DND-41 (cell line): Measurements from ENCODE around the gene TSPAN3.

Experiments
- ATAC-seq: fragments of 200-7000 bp; cut with Tn5 transposase; 3 replicates; pipeline ENCODE4 v1.9.1; 2021; ENCODE audit warnings: low read depth; ENCODE audit not compliant: insufficient read depth
- DNase-seq: peaks from one replicate; pipeline ENCODE4 v3.0.0-alpha.2; 2020
- H2AFZ ChIP-seq: 2 replicates; pipeline ENCODE4 v1.6.0; 2012; ENCODE audit warnings: low read depth, low read length
- H3K27ac ChIP-seq: 2 replicates; pipeline ENCODE4 v1.5.1; 2012; ENCODE audit warnings: low read length, inconsistent platforms
- H3K27me3 ChIP-seq: fragments of 200-600 bp; sonication (generic); 2 replicates; pipeline ENCODE4 v1.6.0; 2012; ENCODE audit warnings: low read length, mild to moderate bottlenecking, inconsistent platforms; ENCODE audit not compliant: insufficient read depth, poor library complexity
- H3K36me3 ChIP-seq: 2 replicates; pipeline ENCODE4 v1.5.1; 2012; ENCODE audit warnings: low read length, inconsistent platforms; ENCODE audit not compliant: insufficient read depth
- H3K4me1 ChIP-seq: 2 replicates; pipeline ENCODE4 v1.5.1; 2012; ENCODE audit warnings: mild to moderate bottlenecking, low read length; ENCODE audit not compliant: insufficient read depth
- H3K4me2 ChIP-seq: 2 replicates; pipeline ENCODE4 v1.6.0; 2012; ENCODE audit warnings: mild to moderate bottlenecking, moderate library complexity, low read length, inconsistent platforms; ENCODE audit not compliant: insufficient read depth
- H3K4me3 ChIP-seq, 2 experiments: fragments of 200-600 bp in 1 of 2; shearing (Covaris generic) in 1 of 2; 2 replicates each; pipeline ENCODE4 v1.5.1; 2012 to 2016; ENCODE audit warnings: inconsistent platforms in 2 of 2, low read length in 2 of 2, mild to moderate bottlenecking in 2 of 2, low read depth in 1 of 2, moderate library complexity in 1 of 2
- H3K79me2 ChIP-seq: 2 replicates; pipeline ENCODE4 v1.6.0; 2012; ENCODE audit warnings: low read length, inconsistent platforms; ENCODE audit not compliant: insufficient read depth
- H3K9ac ChIP-seq: 2 replicates; pipeline ENCODE4 v1.6.0; 2012; ENCODE audit warnings: low read depth, mild to moderate bottlenecking, inconsistent platforms, low read length, moderate library complexity
- H3K9me3 ChIP-seq: 2 replicates; pipeline ENCODE4 v1.5.1; 2012; ENCODE audit warnings: low read length, moderate library complexity, mild to moderate bottlenecking, inconsistent platforms; ENCODE audit not compliant: insufficient read depth, severe bottlenecking
- H4K20me1 ChIP-seq: 2 replicates; pipeline ENCODE4 v1.6.0; 2012; ENCODE audit warnings: low read length; ENCODE audit not compliant: insufficient read depth
- EZH2 ChIP-seq: IDR thresholded peaks from 3 replicates; pipeline ENCODE4 v1.6.1; 2012; ENCODE audit warnings: borderline replicate concordance, low read depth, mild to moderate bottlenecking, moderate library complexity, low read length, inconsistent platforms; ENCODE audit not compliant: severe bottlenecking
- TF ChIP-seq, protein P1 (sequence below): IDR thresholded peaks from 2 replicates; pipeline ENCODE4 v1.5.1; 2012; ENCODE audit warnings: borderline replicate concordance, low read length, moderate library complexity, mild to moderate bottlenecking; ENCODE audit not compliant: poor library complexity, severe bottlenecking; ENCODE audit errors: extremely low read depth

Gene TSPAN3

DNA sequence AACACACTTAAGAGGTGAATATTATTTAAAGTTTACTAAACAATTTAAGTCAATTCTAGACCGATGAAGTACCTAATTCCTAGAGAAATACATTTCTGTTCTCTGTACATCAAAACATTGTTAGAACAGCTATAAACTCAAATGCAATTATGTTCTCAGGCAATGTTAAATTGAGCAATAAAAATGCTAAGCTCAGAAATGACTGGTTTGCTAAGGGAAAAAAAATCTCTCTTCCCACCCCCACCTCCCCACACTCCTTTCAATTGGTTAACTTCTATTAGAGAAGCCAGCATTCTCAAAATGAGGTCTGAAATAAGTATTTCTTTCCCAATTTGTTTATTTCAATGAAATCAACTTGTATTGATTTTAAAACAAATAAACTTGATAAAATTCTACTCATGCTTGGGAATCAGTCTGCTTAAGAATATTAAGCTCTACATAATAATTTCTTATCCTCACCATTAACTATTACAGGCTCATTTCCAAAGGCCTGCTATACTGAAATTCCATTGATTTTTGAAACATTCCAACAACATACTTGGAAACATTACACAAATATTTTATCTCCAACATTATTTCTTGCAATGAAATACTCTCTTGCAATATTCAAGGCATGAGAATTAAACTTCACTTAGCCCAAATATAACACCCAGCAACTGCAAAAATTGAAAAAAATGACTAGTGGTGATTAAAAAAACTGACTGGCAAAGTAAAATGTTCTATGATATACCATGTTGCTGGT is 22.6 kb downstream of the TSPAN3 start:
- Histone ChIP-seq H3K4me2 (no peak overlapping the region), H3K36me3 (peaks cover 69% of the 10 kb centered on the region), H3K9me3 (no peaks in the 10 kb centered on the region), H4K20me1 (no peaks in the 10 kb centered on the region; the same call in 1 of the 2 replicates), H3K4me3 (no peak overlapping the region), H2AFZ (no peak overlapping the region), H3K4me1 (no peaks in the 10 kb centered on the region), H3K27ac (no peak overlapping the region), H3K27me3 (no peaks in the 10 kb centered on the region), H3K79me2 (no peaks in the 10 kb centered on the region), H3K9ac (no peak overlapping the region)
- no peak for ATAC-seq
- no peak for DNase-seq
- no peak for TF ChIP-seq EZH2
- TF ChIP-seq, protein P1, sequence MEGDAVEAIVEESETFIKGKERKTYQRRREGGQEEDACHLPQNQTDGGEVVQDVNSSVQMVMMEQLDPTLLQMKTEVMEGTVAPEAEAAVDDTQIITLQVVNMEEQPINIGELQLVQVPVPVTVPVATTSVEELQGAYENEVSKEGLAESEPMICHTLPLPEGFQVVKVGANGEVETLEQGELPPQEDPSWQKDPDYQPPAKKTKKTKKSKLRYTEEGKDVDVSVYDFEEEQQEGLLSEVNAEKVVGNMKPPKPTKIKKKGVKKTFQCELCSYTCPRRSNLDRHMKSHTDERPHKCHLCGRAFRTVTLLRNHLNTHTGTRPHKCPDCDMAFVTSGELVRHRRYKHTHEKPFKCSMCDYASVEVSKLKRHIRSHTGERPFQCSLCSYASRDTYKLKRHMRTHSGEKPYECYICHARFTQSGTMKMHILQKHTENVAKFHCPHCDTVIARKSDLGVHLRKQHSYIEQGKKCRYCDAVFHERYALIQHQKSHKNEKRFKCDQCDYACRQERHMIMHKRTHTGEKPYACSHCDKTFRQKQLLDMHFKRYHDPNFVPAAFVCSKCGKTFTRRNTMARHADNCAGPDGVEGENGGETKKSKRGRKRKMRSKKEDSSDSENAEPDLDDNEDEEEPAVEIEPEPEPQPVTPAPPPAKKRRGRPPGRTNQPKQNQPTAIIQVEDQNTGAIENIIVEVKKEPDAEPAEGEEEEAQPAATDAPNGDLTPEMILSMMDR: no peak

DNA sequence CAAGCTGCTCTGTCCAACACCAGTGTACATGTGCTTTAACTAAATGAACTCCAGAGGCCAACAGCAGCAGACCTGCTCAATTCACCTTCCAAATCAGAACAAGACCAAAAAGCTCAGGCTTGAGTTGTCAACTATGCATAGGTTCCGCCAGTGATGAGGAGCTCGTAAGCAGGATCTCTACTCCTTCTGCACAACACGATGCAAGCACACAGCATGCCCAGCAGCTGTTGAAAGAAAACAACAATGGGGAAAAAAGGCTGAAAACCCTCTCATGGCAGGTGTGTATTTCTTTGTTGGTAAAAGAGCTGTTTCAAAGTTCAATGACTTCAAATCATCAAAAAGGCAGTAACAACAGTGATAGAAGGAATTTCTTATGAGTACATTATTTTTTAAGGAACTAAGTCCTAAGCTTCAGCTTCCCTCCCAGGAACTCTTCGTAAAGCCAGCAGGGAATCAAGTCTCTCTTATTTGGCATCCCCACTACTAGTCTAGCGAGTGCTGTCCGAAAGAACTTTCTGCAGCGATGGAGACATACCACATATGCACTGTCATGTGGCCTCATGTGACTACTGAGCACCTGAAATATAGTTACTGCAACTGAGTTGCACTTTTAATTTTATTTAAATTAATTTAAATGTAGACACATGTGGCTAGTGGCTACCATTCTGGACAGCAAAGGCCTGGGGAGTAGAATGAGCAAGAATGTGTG is 24.1 kb downstream of the TSPAN3 start:
- ATAC-seq: no peak
- H3K36me3 ChIP-seq: peaks cover 71% of the 10 kb centered on the region

DNA sequence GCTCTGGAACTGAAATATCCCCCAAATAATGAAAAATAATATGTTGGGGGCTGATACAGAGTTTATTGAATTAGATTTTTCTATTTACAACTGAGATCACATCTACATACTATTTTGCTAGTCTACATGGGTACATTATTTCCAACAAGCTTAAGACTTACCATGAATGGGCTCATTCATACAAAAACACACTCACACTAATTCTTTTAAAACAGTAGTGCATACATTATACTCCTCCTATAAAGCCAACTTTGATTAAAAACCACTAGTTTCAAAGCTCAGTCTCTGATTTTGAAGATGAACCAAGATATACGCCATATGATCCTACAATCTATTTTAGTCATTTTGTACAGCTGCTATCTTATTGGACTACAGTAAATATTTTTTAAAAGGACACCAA is 24.9 kb downstream of the TSPAN3 start:
- Histone ChIP-seq H4K20me1 (no peaks in the 10 kb centered on the region; the same call in 1 of the 2 replicates), H2AFZ (no peak overlapping the region), H3K36me3 (peaks cover 66% of the 10 kb centered on the region), H3K4me2 (no peak overlapping the region), H3K79me2 (no peaks in the 10 kb centered on the region), H3K4me3 (no peak overlapping the region), H3K27me3 (no peaks in the 10 kb centered on the region), H3K27ac (no peak overlapping the region), H3K9ac (no peak overlapping the region), H3K4me1 (no peaks in the 10 kb centered on the region), H3K9me3 (no peaks in the 10 kb centered on the region)
- DNase-seq (no peak), ATAC-seq (no peak)
- TF ChIP-seq EZH2: no peak
- TF ChIP-seq, protein P1: no peak

More for the DNA sequence above, 24.1 kb downstream of the TSPAN3 start:
- no peak for DNase-seq
- no peak for TF ChIP-seq EZH2
- TF ChIP-seq, protein P1: no peak
- no peak overlapping the region for H3K4me2 ChIP-seq
- no peaks in the 10 kb centered on the region for H3K4me1 ChIP-seq
- H3K27me3 ChIP-seq: no peaks in the 10 kb centered on the region
- H4K20me1 ChIP-seq: no peaks in the 10 kb centered on the region; the same call in 1 of the 2 replicates
- no peaks in the 10 kb centered on the region for H3K9me3 ChIP-seq
- no peak overlapping the region for H3K4me3 ChIP-seq
- H3K79me2 ChIP-seq: no peaks in the 10 kb centered on the region
- no peak overlapping the region for H3K27ac ChIP-seq
- no peak overlapping the region for H2AFZ ChIP-seq
- H3K9ac ChIP-seq: no peak overlapping the region
